Endothelial cell of umbilical vein (primary cell): ENCODE measurements around the gene GTF2F1. TPM values are rescaled to one million over a fixed set of nuclear protein-coding genes. Genes with fewer than 3 reads are reported as not detected.

Source experiments
- BruUV-seq: library from RNA; stranded (reverse); fragments of 400-500 nt; replicated peaks from 2 replicates; lab custom pipeline; 2021; lab: Mats Ljungman, UMichigan
- CTCF ChIA-PET: fragments of 300-600, 350-600 bp; sonication (Branson Sonifier 250); formaldehyde crosslinking; loops from one replicate; lab custom pipeline; 2021; ENCODE audit warnings: antibody characterized with exemption, inconsistent platforms; lab: Charles Lee
- POLR2A ChIA-PET: fragments of 300-600, 350-600 bp; sonication (Branson Sonifier 250); formaldehyde crosslinking; loops from one replicate; lab custom pipeline; 2021; ENCODE audit warnings: antibody characterized with exemption, inconsistent platforms; lab: Charles Lee
- DNase-seq: peaks from one replicate; pipeline ENCODE4 v3.0.0-alpha.2; 2011; ENCODE audit warnings: low read depth, low spot score
- FAIRE-seq: peaks from 2 replicates; lab custom pipeline; 2011; peaks lifted over from hg19 to GRCh38; lab: Jason Lieb, UNC
- H2AFZ ChIP-seq: 2 replicates; pipeline ENCODE4 v1.6.0; 2012; ENCODE audit warnings: low read depth, low read length, control low read depth, inconsistent platforms
- H3K27ac ChIP-seq: 2 replicates; pipeline ENCODE4 v1.5.1; 2011; ENCODE audit warnings: low read depth, mild to moderate bottlenecking, control low read depth, low read length, moderate library complexity; ENCODE audit not compliant: insufficient read depth
- H3K27me3 ChIP-seq, 2 experiments: 2 replicates each; pipeline versions ENCODE4 v1.6.0 to v1.6.1; 2011; ENCODE audit warnings: low read length in 2 of 2, mixed read lengths in 1 of 2; ENCODE audit not compliant: control insufficient read depth in 2 of 2, insufficient read depth in 2 of 2
- H3K36me3 ChIP-seq, 2 experiments: 2 replicates in 1 of 2; 3 replicates in 1 of 2; pipeline ENCODE4 v1.5.1; 2011; ENCODE audit warnings: low read length in 2 of 2, mild to moderate bottlenecking in 1 of 2, moderate library complexity in 1 of 2; ENCODE audit not compliant: control insufficient read depth in 2 of 2, insufficient read depth in 2 of 2; ENCODE audit errors: extremely low read depth in 1 of 2
- H3K4me1 ChIP-seq: 3 replicates; pipeline ENCODE4 v1.5.1; 2011; ENCODE audit warnings: mild to moderate bottlenecking, low read length; ENCODE audit not compliant: control insufficient read depth, insufficient read depth; ENCODE audit errors: extremely low read depth
- H3K4me2 ChIP-seq: 2 replicates; pipeline ENCODE4 v1.6.1; 2011; ENCODE audit warnings: low read length, control low read depth, mixed read lengths; ENCODE audit not compliant: insufficient read depth
- H3K4me3 ChIP-seq, 3 experiments: fragments of 200-600 bp in 1 of 3; sonication (generic), shearing (Covaris generic) in 1 of 3; replicated peaks in 1 of 3; 2 replicates each; pipeline ENCODE4 v1.5.1; 2011 to 2016; ENCODE audit warnings: control low read depth in 3 of 3, low read length in 3 of 3, mild to moderate bottlenecking in 2 of 3, inconsistent platforms in 1 of 3, low read depth in 1 of 3, moderate library complexity in 1 of 3; ENCODE audit not compliant: insufficient read depth in 1 of 3
- H3K79me2 ChIP-seq: 2 replicates; pipeline ENCODE4 v1.6.0; 2012; ENCODE audit warnings: low read length, inconsistent platforms; ENCODE audit not compliant: control insufficient read depth, insufficient read depth
- H3K9ac ChIP-seq: replicated peaks from 2 replicates; pipeline ENCODE3; 2011; ENCODE audit warnings: low read length, control low read depth; ENCODE audit not compliant: insufficient read depth; ENCODE audit errors: extremely low read depth
- H3K9me1 ChIP-seq: replicated peaks from 3 replicates; pipeline ENCODE4 v1.6.0; 2011; ENCODE audit warnings: mild to moderate bottlenecking, low read length; ENCODE audit not compliant: control insufficient read depth, insufficient read depth; ENCODE audit errors: extremely low read depth
- H3K9me3 ChIP-seq: replicated peaks from 2 replicates; pipeline ENCODE4 v1.5.1; 2012; ENCODE audit warnings: low read length, inconsistent platforms; ENCODE audit not compliant: control insufficient read depth, insufficient read depth
- H4K20me1 ChIP-seq: replicated peaks from 2 replicates; pipeline ENCODE3; 2011; ENCODE audit warnings: mild to moderate bottlenecking, low read length; ENCODE audit not compliant: control insufficient read depth, insufficient read depth; ENCODE audit errors: extremely low read depth
- EZH2 ChIP-seq: IDR thresholded peaks from 2 replicates; pipeline ENCODE4 v1.6.1; 2012; ENCODE audit warnings: borderline replicate concordance, low read depth, mild to moderate bottlenecking, moderate library complexity, low read length, inconsistent platforms; ENCODE audit not compliant: severe bottlenecking
- FOS ChIP-seq: IDR thresholded peaks from 2 replicates; pipeline ENCODE4 v1.6.1; 2011; ENCODE audit warnings: mild to moderate bottlenecking, low read length, moderate library complexity, borderline replicate concordance; ENCODE audit not compliant: insufficient read depth
- GATA2 ChIP-seq: IDR thresholded peaks from 2 replicates; pipeline ENCODE4 v1.7.0; 2011; ENCODE audit warnings: low read depth, mild to moderate bottlenecking, moderate library complexity, mixed read lengths, low read length; ENCODE audit not compliant: insufficient read length, insufficient read depth
- JUN ChIP-seq: IDR thresholded peaks from 2 replicates; pipeline ENCODE4 v1.6.1; 2011; ENCODE audit warnings: borderline replicate concordance, low read depth; ENCODE audit not compliant: insufficient read length, insufficient read depth
- MAX ChIP-seq: IDR thresholded peaks from 2 replicates; pipeline ENCODE4 v1.6.1; 2011; ENCODE audit not compliant: insufficient read depth, insufficient read length
- MYC ChIP-seq: IDR thresholded peaks from one replicate; pipeline ENCODE4 v1.6.1; 2011; ENCODE audit warnings: mild to moderate bottlenecking, low read depth, low read length
- POLR2A ChIP-seq: IDR thresholded peaks from 2 replicates; pipeline ENCODE4 v1.6.1; 2012; ENCODE audit warnings: low read depth, mild to moderate bottlenecking, control low read depth, low read length
- POLR2AphosphoS5 ChIP-seq: IDR thresholded peaks from 2 replicates; pipeline ENCODE4 v1.6.1; 2012; ENCODE audit warnings: low read depth, mild to moderate bottlenecking, control low read depth, low read length, moderate library complexity; ENCODE audit not compliant: insufficient read depth
- dilution Hi-C: fragments of 300-500 bp; cut with MboI; formaldehyde crosslinking; loops from one replicate; pipeline ENCODE4 v1.15.0; 2019; ENCODE audit warnings: low sequenced_read_pairs; ENCODE audit not compliant: extremely low pct_ligation_motif_present
- intact Hi-C: fragments of 100-400 bp; cut with micrococcal nuclease; formaldehyde crosslinking; loops from one replicate; pipeline ENCODE4 v1.10.0; 2022
- polyA plus RNA-seq, 4 experiments: library from polyadenylated mRNA; depleted of rRNA in 3 of 4; stranded (reverse) in 3 of 4; unstranded in 1 of 4; fragments of >200 nt; gene quantifications; 2 replicates each; pipeline versions ENCODE4 v1.2.1 to v1.2.3, GENCODE V29; 2011 to 2012; ENCODE audit warnings: missing spikeins in 1 of 4
- total RNA-seq: library from RNA; stranded (reverse); gene quantifications from 2 replicates; pipeline ENCODE4 v1.2.3, GENCODE V29; 2021
- TF ChIP-seq, protein P1 (sequence below), 2 donors: IDR thresholded peaks; 1 replicate in 1 of 2; 2 replicates in 1 of 2; pipeline ENCODE4 v1.5.1; 2011; ENCODE audit warnings: low read length in 2 of 2, mild to moderate bottlenecking in 2 of 2, moderate library complexity in 2 of 2, control low read depth in 1 of 2, inconsistent platforms in 1 of 2, low read depth in 1 of 2; ENCODE audit not compliant: insufficient read depth in 1 of 2; ENCODE audit errors: extremely low read depth in 1 of 2

The GTF2F1 gene
- total and polyA plus RNA-seq, 2 donors (not counting 3 experiments of a cell fraction or from before 2014, with no cell fraction given): 44.8 to 56.4 TPM

GRCh38 chr19:6424195-6424938, 31.4 kb upstream of the GTF2F1 start, which contains the start of gene KHSRP:
TSS of gene KHSRP (minus strand) at chr19:6424811. CDS start at chr19:6424701, 110 bp downstream.
- FAIRE-seq: no peak
- Histone ChIP-seq H3K9ac (peak within 1 kb of the TSS; percentile 84), H3K4me1 (peaks cover 8% of the 10 kb centered on the region)

DNA sequence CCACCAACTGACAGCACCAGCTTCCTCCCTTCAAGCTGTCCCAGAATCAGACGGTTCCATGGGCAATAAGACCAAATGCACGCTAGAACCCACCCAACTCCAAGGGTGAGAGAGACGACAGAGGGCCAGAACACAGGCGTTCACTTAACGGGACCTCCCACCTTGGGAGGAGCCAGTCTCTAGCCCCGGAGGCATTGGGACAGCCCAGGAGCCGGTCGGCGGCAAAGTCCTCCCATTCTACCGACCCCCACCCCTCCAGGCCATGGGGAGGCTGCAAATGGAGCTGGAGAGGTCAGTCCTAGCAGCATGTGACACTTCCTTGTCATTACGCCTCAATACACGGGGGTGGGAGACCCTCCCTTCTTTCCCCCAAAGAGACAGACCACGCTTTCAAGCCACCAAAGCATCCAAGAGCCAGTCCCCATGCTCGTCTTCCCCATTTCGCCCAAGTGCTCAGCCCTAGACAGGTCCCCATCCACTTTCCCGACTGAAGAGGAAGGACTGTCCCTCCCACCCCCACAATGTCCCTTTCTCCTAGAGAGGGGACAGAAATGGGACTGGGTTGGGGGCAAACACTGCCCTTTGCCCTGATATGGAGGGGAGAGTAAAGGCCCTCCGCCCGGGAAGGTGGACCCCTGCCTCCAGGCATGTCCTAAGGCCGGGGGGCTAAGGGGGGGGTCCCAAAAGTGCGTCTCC, 30.7 kb upstream of the GTF2F1 start:
- DNase-seq: peak; percentile 57
- no peaks in the 10 kb centered on the region for H3K27me3 ChIP-seq
- H3K9me1 ChIP-seq: no peaks in the 10 kb centered on the region
- H3K4me1 ChIP-seq: peaks cover 8% of the 10 kb centered on the region
- peaks cover 56% of the 10 kb centered on the region for H3K79me2 ChIP-seq
- TF ChIP-seq POLR2AphosphoS5 (no peak), GATA2 (no peak), POLR2A (no peak), MAX (no peak), MYC (no peak), JUN (no peak), FOS (no peak), EZH2 (no peak)
- TF ChIP-seq, protein P1, sequence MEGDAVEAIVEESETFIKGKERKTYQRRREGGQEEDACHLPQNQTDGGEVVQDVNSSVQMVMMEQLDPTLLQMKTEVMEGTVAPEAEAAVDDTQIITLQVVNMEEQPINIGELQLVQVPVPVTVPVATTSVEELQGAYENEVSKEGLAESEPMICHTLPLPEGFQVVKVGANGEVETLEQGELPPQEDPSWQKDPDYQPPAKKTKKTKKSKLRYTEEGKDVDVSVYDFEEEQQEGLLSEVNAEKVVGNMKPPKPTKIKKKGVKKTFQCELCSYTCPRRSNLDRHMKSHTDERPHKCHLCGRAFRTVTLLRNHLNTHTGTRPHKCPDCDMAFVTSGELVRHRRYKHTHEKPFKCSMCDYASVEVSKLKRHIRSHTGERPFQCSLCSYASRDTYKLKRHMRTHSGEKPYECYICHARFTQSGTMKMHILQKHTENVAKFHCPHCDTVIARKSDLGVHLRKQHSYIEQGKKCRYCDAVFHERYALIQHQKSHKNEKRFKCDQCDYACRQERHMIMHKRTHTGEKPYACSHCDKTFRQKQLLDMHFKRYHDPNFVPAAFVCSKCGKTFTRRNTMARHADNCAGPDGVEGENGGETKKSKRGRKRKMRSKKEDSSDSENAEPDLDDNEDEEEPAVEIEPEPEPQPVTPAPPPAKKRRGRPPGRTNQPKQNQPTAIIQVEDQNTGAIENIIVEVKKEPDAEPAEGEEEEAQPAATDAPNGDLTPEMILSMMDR (IDR thresholded peaks at IDR 0.05; ENCODE audit: extremely low read depth in 1 of 2, insufficient read depth in 1 of 2, low read depth in 1 of 2, low read length in 2 of 2): no peak
- peaks cover 3% of the 10 kb centered on the region for H4K20me1 ChIP-seq
- peak overlapping the region; percentile 6 for H3K27ac ChIP-seq
- peak; percentile 72 for FAIRE-seq
- H3K4me2 ChIP-seq: peak overlapping the region; percentile 87
- peak overlapping the region; percentile 84 for H3K9ac ChIP-seq
- H2AFZ ChIP-seq: no peak overlapping the region
- H3K9me3 ChIP-seq: no peaks in the 10 kb centered on the region
- BruUV-seq: no TSS peak
- intact Hi-C loops (loop anchor here (5.0 to 10.0 kb wide), 3 partner anchors 259 to 376 kb away; partner anchors contain the start of genes GPR108 and TRIP10), dilution Hi-C loops (no loop called here)
- POLR2A ChIA-PET: no interaction called here
- H3K4me3 ChIP-seq: peak overlapping the region; percentile 79 to 94 (median 80)
- H3K36me3 ChIP-seq: peaks cover 14 to 32% of the 10 kb centered on the region in 2 experiments
- CTCF ChIA-PET: no interaction called here

More at GRCh38 chr19:6424195-6424938, 31.4 kb upstream of the GTF2F1 start, which contains the start of gene KHSRP:
- intact Hi-C loops: loop anchor here (5.0 to 10.0 kb wide), 3 partner anchors 260 to 377 kb away; partner anchors contain the start of genes GPR108 and TRIP10
- peaks cover 3% of the 10 kb centered on the region for H4K20me1 ChIP-seq
- peak within 1 kb of the TSS; percentile 67 for H2AFZ ChIP-seq
- no TSS peak for BruUV-seq
- peak within 1 kb of the TSS; percentile 6 for H3K27ac ChIP-seq
- peaks cover 10 to 26% of the 10 kb centered on the region in 2 experiments for H3K36me3 ChIP-seq
- dilution Hi-C loops: no loop called here
- no peak for DNase-seq
- TF ChIP-seq EZH2 (no peak), MYC (no peak), POLR2AphosphoS5 (peak; percentile 57), POLR2A (no peak)
- no peaks in the 10 kb centered on the region for H3K27me3 ChIP-seq
- peak within 1 kb of the TSS; percentile 79 to 94 (median 80) for H3K4me3 ChIP-seq
- H3K9me1 ChIP-seq: no peaks in the 10 kb centered on the region
- H3K9me3 ChIP-seq: no peaks in the 10 kb centered on the region
- ChIA-PET CTCF (interaction anchor here (0.8 to 1.5 kb wide), 7 partner anchors 12 to 376 kb away, joined by 3 to 5 read pairs (median 3); partner anchors contain the start of genes ALKBH7 and SLC25A23), POLR2A (interaction anchor here (0.6 to 1.5 kb wide), 3 partner anchors 15 to 92 kb away, joined by 3 to 6 read pairs (median 4); partner anchors contain the start of gene ALKBH7)
- H3K79me2 ChIP-seq: peaks cover 49% of the 10 kb centered on the region
- peak within 1 kb of the TSS; percentile 87 for H3K4me2 ChIP-seq
